Choroid plexus epithelial cell (primary cell): Measurements from ENCODE around the gene DGKD.

ENCODE experiments used
- DNase-seq: peaks from one replicate; pipeline ENCODE4 v3.0.0-alpha.2; 2010; ENCODE audit warnings: low read depth
- H3K4me3 ChIP-seq: 2 replicates; pipeline ENCODE4 v1.5.1; 2011; ENCODE audit warnings: low read depth, mild to moderate bottlenecking, control low read depth, low read length, moderate library complexity
- CTCF ChIP-seq: conservative IDR thresholded peaks from 2 replicates; pipeline ENCODE4 v1.5.1; 2011; ENCODE audit warnings: low read depth, mild to moderate bottlenecking, control low read depth, inconsistent platforms, low read length, moderate library complexity

Gene DGKD

GRCh38 chr2:233458031-233458610, 103.8 kb downstream of the DGKD start:
- H3K4me3 ChIP-seq: no peak overlapping the region
- no peak for DNase-seq
- no peak for TF ChIP-seq CTCF

GRCh38 chr2:233458826-233459225, 104.5 kb downstream of the DGKD start:
- no peak for TF ChIP-seq CTCF
- H3K4me3 ChIP-seq: no peak overlapping the region
- no peak for DNase-seq

GRCh38 chr2:233459426-233459825, 105.1 kb downstream of the DGKD start:
- H3K4me3 ChIP-seq: no peak overlapping the region
- no peak for DNase-seq
- no peak for TF ChIP-seq CTCF

GRCh38 chr2:233460726-233461441, 106.6 kb downstream of the DGKD start:
- no peak for TF ChIP-seq CTCF
- H3K4me3 ChIP-seq: no peak overlapping the region
- DNase-seq: no peak

- no peak for DNase-seq
- H3K4me3 ChIP-seq: no peak overlapping the region
- no peak for TF ChIP-seq CTCF
These were observed 107.2 kb downstream of the DGKD start for GRCh38 chr2:233461481-233461891.

- no peak overlapping the region for H3K4me3 ChIP-seq
- no peak for DNase-seq
- TF ChIP-seq CTCF: no peak
These were observed 108.0 kb downstream of the DGKD start for GRCh38 chr2:233462202-233462785.
